HG03520 (cell line): ENCODE measurements around the gene MAP4K4.
"Not testable (repeated sequence)": the region's sequence is repeated elsewhere in the genome, so short reads cannot be mapped to it uniquely, and the experiment has no call there.

Experiments
- ATAC-seq: cut with Tn5 transposase; IDR thresholded peaks from one replicate; pipeline ENCODE4 v1.9.1; 2021; ENCODE audit warnings: mild to moderate bottlenecking, moderate library complexity; ENCODE audit not compliant: unreplicated experiment

Gene MAP4K4

GRCh38 chr2:101895039-101895438, 197.5 kb downstream of the MAP4K4 start:
- ATAC-seq, result no peak

DNA sequence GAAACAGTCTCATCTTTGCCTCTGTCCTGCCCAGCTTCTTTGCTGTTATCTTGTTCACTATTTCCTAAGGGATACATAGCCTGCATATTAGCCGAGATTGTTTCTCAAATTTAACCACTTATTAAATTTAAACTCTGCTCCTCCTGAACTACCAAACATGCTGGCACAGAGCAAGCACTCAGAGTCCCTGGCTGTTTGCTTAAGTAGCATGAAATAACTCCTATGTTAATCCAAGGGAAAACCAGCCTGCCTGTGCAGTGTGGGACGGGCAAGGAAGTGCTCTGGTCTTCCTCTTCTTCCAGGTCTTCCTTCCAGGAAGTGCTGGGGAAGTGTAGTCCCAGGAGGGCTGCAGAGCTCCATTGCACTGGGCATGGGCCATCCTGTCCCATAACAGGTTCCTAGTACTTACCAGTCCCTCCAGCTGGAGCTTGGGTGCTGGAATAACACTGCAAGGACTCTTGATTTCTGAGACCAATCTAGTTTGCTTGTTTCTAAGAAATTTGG, 198.4 kb downstream of the MAP4K4 start:
- ATAC-seq, result no peak

- no peak for ATAC-seq
Measured at GRCh38 chr2:101897301-101897700, 199.8 kb downstream of the MAP4K4 start.

DNA sequence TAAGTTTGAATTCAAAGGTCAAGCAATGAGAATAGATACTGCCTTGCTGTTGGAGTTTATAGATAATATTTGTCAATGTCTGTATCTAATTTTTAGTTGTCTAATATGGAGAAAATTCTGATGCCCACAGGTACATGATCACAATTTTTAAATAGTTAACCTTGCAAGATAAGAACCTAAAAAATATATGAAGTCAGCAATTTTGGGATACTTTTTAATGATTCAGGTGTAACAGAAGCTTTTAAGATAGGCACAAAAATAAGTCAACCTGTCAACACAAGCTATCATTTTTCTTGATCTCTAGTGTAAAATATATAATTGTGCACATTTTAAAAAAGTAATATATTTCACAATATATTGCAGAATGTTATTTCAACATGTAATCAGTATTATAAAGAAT, 201.8 kb downstream of the MAP4K4 start:
- no peak for ATAC-seq

DNA sequence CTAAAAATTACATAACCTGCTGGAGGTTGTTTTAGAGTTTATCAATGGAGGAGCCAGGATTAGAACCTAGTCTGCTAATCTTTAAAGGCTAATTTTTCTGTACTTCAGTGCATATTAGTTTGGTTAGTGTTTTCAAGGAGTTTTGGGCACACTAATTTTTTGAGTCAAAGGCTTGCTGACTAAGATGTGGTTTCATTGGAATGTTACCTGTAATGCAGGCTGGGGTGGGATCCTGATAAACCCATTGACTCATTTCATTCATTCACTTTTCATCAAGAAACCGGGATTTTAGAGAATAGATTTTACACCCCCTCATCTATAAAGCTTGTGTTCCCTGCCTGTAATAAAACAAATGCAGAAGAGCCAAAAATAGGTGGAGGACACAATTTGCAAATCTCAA, 202.4 kb downstream of the MAP4K4 start:
- no peak for ATAC-seq

- peak; percentile 68 for ATAC-seq
Measured at GRCh38 chr2:101900375-101900774, 202.9 kb downstream of the MAP4K4 start.

- no peak for ATAC-seq
Measured at GRCh38 chr2:101901241-101901640, 203.7 kb downstream of the MAP4K4 start.

GRCh38 chr2:101902169-101902568, 204.7 kb downstream of the MAP4K4 start:
- no peak for ATAC-seq

- ATAC-seq, result no peak
Measured at GRCh38 chr2:101904916-101905315, 207.4 kb downstream of the MAP4K4 start.

DNA sequence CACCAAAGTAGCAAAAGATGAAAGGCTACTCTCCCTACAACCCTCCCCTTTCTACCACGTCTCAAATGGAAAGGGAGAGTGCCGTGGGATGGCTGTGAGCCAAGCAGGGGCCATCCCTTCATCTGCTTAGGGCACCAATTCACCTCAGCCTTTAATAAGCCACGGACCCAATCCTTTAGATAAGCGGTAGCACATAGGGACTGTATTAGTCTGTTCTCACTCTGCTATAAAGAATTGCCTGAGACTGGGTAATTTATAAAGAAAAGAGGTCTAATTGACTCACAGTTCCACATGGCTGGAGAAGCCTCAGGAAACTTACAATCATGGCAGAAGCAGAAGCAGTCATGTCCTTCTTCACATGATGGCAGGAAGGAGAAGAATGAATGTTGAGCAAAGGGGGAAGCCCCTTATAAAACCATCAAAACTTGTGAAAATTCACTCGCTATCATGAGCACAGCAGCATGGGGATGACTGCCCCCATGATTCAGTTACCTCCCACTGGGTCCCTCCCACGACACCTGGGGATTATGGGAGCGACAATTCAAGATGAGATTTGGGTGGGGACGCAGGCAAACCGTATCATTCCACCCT, 208.3 kb downstream of the MAP4K4 start:
- no peak for ATAC-seq

DNA sequence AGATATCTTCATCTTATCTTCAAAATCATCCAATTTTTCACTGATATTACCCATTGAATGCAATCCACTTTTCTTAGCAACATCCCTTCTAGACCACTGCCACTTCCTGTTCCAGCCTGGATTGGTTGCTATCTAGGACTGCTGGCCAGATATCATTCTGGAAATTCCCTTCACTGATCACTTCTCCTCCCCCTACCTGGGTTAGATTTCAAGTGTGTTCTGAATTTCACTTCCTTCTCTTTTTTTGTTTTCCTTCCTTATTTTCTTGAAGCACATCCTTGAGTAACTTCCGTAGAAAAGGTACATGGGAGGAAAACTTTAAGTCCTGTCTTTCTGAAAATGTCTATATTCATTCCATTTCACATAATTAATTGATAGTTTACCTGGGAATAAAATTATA, 212.3 kb downstream of the MAP4K4 start:
- no peak for ATAC-seq

GRCh38 chr2:101912545-101912944, 215.0 kb downstream of the MAP4K4 start:
- ATAC-seq, result peak; percentile 93

DNA sequence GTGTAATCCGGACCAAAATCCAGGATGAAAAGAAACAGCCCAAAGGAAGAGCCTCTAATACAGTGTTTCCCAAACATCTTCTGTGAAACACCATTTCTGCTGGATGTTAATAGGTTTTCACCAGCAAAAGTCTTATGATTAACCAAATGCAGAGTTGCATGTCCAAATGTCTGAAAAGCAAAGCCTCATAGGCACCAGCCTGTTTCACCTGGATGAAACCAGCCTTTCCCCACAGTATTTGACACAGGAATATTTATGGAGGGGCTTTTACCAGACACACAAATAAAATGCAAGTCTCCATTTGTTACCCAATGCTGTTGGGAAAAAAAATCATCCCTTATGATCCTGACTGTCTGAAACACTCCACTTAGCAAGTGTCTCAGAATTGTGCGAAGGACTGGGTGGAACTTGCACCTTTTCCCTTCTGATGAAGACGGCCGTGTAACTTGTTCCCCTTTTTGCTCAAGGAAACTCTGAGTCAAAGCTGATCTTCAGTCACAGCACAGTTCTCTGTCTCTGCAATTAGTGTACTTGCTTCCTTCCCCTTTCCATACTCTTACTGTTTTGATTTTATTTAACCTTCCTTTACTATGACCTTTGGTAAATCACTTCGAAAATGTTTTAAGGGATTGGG, 223.9 kb downstream of the MAP4K4 start:
- ATAC-seq, result no peak

- ATAC-seq, result no peak
Measured at GRCh38 chr2:101921953-101922325, 224.4 kb downstream of the MAP4K4 start.

GRCh38 chr2:101924311-101924710, 226.8 kb downstream of the MAP4K4 start:
- ATAC-seq, result not testable (repeated sequence)

GRCh38 chr2:101930019-101930418, 232.5 kb downstream of the MAP4K4 start:
- no peak for ATAC-seq

DNA sequence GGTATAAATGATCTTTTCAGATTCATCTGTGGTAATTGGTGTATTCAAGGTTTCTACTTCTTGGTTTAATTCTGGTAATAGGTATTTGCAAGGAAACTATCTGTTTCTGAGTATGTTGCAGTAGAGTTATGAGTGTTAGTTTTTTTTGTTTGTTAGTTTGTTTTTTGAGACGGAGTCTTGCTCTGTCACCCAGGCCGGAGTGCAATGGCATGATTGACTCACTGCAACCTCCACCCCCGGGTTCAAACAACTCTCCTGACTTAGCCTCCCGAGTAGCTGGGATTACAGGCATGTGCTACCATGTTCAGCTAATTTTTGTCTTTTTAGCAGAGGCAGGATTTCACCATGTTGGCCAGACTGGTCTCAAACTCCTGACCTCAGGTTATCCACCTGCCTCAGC, 233.3 kb downstream of the MAP4K4 start:
- no peak for ATAC-seq

DNA sequence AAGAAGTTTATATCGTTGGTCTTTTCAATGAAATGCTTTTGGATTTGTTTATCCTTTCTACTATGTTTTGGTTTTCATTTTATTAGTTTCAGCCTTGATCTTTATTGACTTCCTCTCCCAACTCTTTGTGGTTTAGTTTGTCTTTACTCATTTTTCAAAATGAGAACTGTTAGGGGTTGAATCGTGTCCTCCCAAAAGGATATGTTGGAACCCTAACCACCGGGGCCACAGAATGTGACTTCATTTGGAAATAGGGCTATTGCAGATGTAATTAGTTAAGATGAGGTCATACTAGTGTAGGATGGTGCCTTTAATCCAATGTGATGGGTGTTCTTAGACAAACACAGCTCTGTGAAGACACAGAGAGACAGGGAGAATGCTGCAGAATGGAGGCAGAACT, 233.9 kb downstream of the MAP4K4 start:
- ATAC-seq, result no peak

- ATAC-seq, result not testable (repeated sequence)
Measured at GRCh38 chr2:101935764-101936163, 238.3 kb downstream of the MAP4K4 start.

- ATAC-seq, result no peak
Measured at GRCh38 chr2:101942851-101943250, 245.3 kb downstream of the MAP4K4 start.
